PC-9 (cell line): ENCODE results near the gene KCNAB2.

Experiments used
- CTCF ChIP-seq: fragments of 200-600 bp; sonication (generic); conservative IDR thresholded peaks from 2 replicates; pipeline ENCODE4 v1.6.1; 2017; ENCODE audit warnings: mixed run types, antibody characterized with exemption, mild to moderate bottlenecking, moderate library complexity
- EZH2 ChIP-seq: fragments of 200-600 bp; sonication (generic); IDR thresholded peaks from 2 replicates; pipeline ENCODE4 v1.8.0; 2017; ENCODE audit warnings: antibody characterized with exemption, low read depth

GRCh38 chr1:6070450-6070974, 24.8 kb downstream of the KCNAB2 start:
- TF ChIP-seq CTCF (no peak), EZH2 (no peak)
